ENCODE data around the gene VTI1A. TPM values are rescaled to one million over a fixed set of nuclear protein-coding genes. Genes with fewer than 3 reads are reported as not detected.

VTI1A gene
- polyA plus RNA-seq, 1 donor from 2014 or later, result 28.7 TPM

GRCh38 chr10:112782200-112782907, 335.3 kb downstream of the VTI1A start:
- Histone ChIP-seq H3K9me3 (ENCODE audit: low read length) (no peaks in the 10 kb centered on the region), H3K27ac (ENCODE audit: low read length) (no peak overlapping the region), H2AFZ (ENCODE audit: low read depth, low read length) (no peak overlapping the region), H3K4me2 (ENCODE audit: low read length) (no peak overlapping the region), H3K79me2 (replicated peaks; ENCODE audit: insufficient read depth, low read length) (no peaks in the 10 kb centered on the region), H3K9ac (ENCODE audit: low read length) (no peak overlapping the region), H3K27me3 (ENCODE audit: insufficient read depth, low read depth, low read length) (no peaks in the 10 kb centered on the region), H3K9me2 (ENCODE audit: insufficient read depth, low read length) (no peaks in the 10 kb centered on the region), H4K20me1 (ENCODE audit: insufficient read depth) (no peaks in the 10 kb centered on the region), H3F3A (ENCODE audit: insufficient read depth, low read length, poor library complexity, severe bottlenecking) (no peaks in the 10 kb centered on the region), H3K36me3 (ENCODE audit: insufficient read depth, low read length) (no peaks in the 10 kb centered on the region), H3K4me3 (ENCODE audit: low read length) (no peak overlapping the region)
- TF ChIP-seq EZH2 (IDR thresholded peaks at IDR 0.05; ENCODE audit: borderline replicate concordance, insufficient read depth, low read length, poor library complexity, severe bottlenecking), result no peak
- TF ChIP-seq RAD21 (conservative IDR thresholded peaks at IDR 0.05), result no peak
- no peak for TF ChIP-seq TAF1 (IDR thresholded peaks at IDR 0.05; ENCODE audit: low read depth)
- no peak for TF ChIP-seq SMC3 (conservative IDR thresholded peaks at IDR 0.05; ENCODE audit: poor library complexity)
- no peak for TF ChIP-seq REST (IDR thresholded peaks at IDR 0.05; ENCODE audit: borderline replicate concordance)
- no peak for TF ChIP-seq POLR2AphosphoS5 (IDR thresholded peaks at IDR 0.05)
- no peak for TF ChIP-seq EP300 (conservative IDR thresholded peaks at IDR 0.05; ENCODE audit: poor library complexity, severe bottlenecking)

- Histone ChIP-seq H2AFZ (ENCODE audit: low read depth, low read length) (no peak overlapping the region), H3K9me3 (ENCODE audit: low read length) (no peaks in the 10 kb centered on the region), H3K27me3 (ENCODE audit: insufficient read depth, low read depth, low read length) (no peaks in the 10 kb centered on the region), H3K79me2 (replicated peaks; ENCODE audit: insufficient read depth, low read length) (no peaks in the 10 kb centered on the region), H3K9ac (ENCODE audit: low read length) (no peak overlapping the region), H4K20me1 (ENCODE audit: insufficient read depth) (no peaks in the 10 kb centered on the region), H3K9me2 (ENCODE audit: insufficient read depth, low read length) (no peaks in the 10 kb centered on the region), H3K27ac (ENCODE audit: low read length) (no peak overlapping the region), H3F3A (ENCODE audit: insufficient read depth, low read length, poor library complexity, severe bottlenecking) (no peaks in the 10 kb centered on the region), H3K4me2 (ENCODE audit: low read length) (no peak overlapping the region), H3K36me3 (ENCODE audit: insufficient read depth, low read length) (no peaks in the 10 kb centered on the region), H3K4me3 (ENCODE audit: low read length) (no peak overlapping the region)
- no peak for TF ChIP-seq SMC3 (conservative IDR thresholded peaks at IDR 0.05; ENCODE audit: poor library complexity)
- TF ChIP-seq TAF1 (IDR thresholded peaks at IDR 0.05; ENCODE audit: low read depth), result no peak
- no peak for TF ChIP-seq REST (IDR thresholded peaks at IDR 0.05; ENCODE audit: borderline replicate concordance)
- no peak for TF ChIP-seq CTCF (IDR thresholded peaks at IDR 0.05; ENCODE audit: poor library complexity, severe bottlenecking)
- TF ChIP-seq RAD21 (conservative IDR thresholded peaks at IDR 0.05), result no peak
- TF ChIP-seq EP300 (conservative IDR thresholded peaks at IDR 0.05; ENCODE audit: poor library complexity, severe bottlenecking), result no peak
- no peak for TF ChIP-seq POLR2AphosphoS5 (IDR thresholded peaks at IDR 0.05)
- TF ChIP-seq EZH2 (IDR thresholded peaks at IDR 0.05; ENCODE audit: borderline replicate concordance, insufficient read depth, low read length, poor library complexity, severe bottlenecking), result no peak
- no peak for TF ChIP-seq MXI1 (conservative IDR thresholded peaks at IDR 0.05; ENCODE audit: poor library complexity, severe bottlenecking)
Measured at GRCh38 chr10:112783351-112784021, 336.5 kb downstream of the VTI1A start.
